Neural cell (in vitro differentiated cells): ENCODE results near the gene MRTFA.

Experiments used
- CTCF ChIP-seq: fragments of 450-650 bp; IDR thresholded peaks from 2 replicates; pipeline ENCODE4 v1.5.1; 2014; ENCODE audit warnings: antibody characterized with exemption, mild to moderate bottlenecking, moderate library complexity; ENCODE audit not compliant: poor library complexity, severe bottlenecking
- EP300 ChIP-seq: fragments of 450-650 bp; conservative IDR thresholded peaks from 2 replicates; pipeline ENCODE4 v1.6.1; 2014; ENCODE audit warnings: antibody characterized with exemption, mild to moderate bottlenecking, moderate library complexity; ENCODE audit not compliant: poor library complexity, severe bottlenecking
- MXI1 ChIP-seq: fragments of 450-650 bp; conservative IDR thresholded peaks from 2 replicates; pipeline ENCODE4 v1.6.1; 2014; ENCODE audit warnings: antibody characterized with exemption, mild to moderate bottlenecking; ENCODE audit not compliant: poor library complexity, severe bottlenecking
- POLR2AphosphoS5 ChIP-seq: IDR thresholded peaks from 2 replicates; pipeline ENCODE4 v1.6.1; 2012
- REST ChIP-seq: IDR thresholded peaks from 2 replicates; pipeline ENCODE4 v1.6.1; 2012; ENCODE audit warnings: borderline replicate concordance

- no peak for TF ChIP-seq CTCF
- TF ChIP-seq REST, result no peak
- no peak for TF ChIP-seq EP300
- TF ChIP-seq MXI1, result no peak
- no peak for TF ChIP-seq POLR2AphosphoS5
Observed at GRCh38 chr22:40603088-40603605, 33.4 kb downstream of the MRTFA start.
